ENCODE results near the gene CHEK2. TPM values are rescaled to one million over a fixed set of nuclear protein-coding genes. Genes with fewer than 3 reads are reported as not detected.

Gene CHEK2
- total and polyA plus RNA-seq, 2 experiments from 2014 or later, result 86.0 to 121 TPM

DNA sequence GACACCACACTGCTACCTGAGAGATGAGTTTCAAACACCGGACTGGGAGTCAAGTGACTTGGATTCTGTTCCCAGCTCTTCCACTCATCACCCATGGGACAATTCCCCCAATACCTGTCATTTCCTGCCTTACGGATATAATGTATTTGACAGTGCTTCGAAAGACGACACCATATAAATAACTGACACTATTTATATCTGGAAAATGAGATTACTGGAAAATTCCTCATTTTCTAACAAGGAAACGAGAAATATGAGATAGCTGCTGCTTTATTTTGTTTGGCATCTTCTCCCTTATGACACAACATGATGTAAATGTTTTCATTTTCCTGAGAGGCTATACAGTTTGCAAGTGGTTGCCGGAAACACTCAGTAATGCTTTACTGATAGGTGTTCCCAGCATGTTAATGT lies 8.9 kb upstream of the CHEK2 start:
- H4K20me1 ChIP-seq (replicated peaks; ENCODE audit: insufficient read depth), result no peaks in the 10 kb centered on the region
- Mint-ChIP-seq H3K27ac (no peak overlapping the region), H3K36me3 (ENCODE audit: low read depth) (peaks cover 77% of the 10 kb centered on the region), H3K27me3 (ENCODE audit: insufficient read depth, low read depth, poor library complexity) (no peaks in the 10 kb centered on the region), H3K9me3 (no peaks in the 10 kb centered on the region; the same call in 2 of the 3 replicates), H3K4me1 (no peaks in the 10 kb centered on the region), H3K4me3 (no peak overlapping the region)
- no peaks in the 10 kb centered on the region; the same call in 1 of the 2 replicates for H3F3A ChIP-seq (replicated peaks; ENCODE audit: low read depth)
- no peaks in the 10 kb centered on the region for H3K27me3 ChIP-seq (ENCODE audit: insufficient read depth)
- no peak overlapping the region for H2AFZ ChIP-seq
- no peak overlapping the region for H3K27ac ChIP-seq (ENCODE audit: low read depth)
- no peaks in the 10 kb centered on the region for H3K9me2 ChIP-seq (ENCODE audit: insufficient read depth)
- H3K4me2 ChIP-seq, result no peak overlapping the region
- no peak for TF ChIP-seq EZH2phosphoT487 (IDR thresholded peaks at IDR 0.05; ENCODE audit: unreplicated experiment)
- TF ChIP-seq, protein P1, sequence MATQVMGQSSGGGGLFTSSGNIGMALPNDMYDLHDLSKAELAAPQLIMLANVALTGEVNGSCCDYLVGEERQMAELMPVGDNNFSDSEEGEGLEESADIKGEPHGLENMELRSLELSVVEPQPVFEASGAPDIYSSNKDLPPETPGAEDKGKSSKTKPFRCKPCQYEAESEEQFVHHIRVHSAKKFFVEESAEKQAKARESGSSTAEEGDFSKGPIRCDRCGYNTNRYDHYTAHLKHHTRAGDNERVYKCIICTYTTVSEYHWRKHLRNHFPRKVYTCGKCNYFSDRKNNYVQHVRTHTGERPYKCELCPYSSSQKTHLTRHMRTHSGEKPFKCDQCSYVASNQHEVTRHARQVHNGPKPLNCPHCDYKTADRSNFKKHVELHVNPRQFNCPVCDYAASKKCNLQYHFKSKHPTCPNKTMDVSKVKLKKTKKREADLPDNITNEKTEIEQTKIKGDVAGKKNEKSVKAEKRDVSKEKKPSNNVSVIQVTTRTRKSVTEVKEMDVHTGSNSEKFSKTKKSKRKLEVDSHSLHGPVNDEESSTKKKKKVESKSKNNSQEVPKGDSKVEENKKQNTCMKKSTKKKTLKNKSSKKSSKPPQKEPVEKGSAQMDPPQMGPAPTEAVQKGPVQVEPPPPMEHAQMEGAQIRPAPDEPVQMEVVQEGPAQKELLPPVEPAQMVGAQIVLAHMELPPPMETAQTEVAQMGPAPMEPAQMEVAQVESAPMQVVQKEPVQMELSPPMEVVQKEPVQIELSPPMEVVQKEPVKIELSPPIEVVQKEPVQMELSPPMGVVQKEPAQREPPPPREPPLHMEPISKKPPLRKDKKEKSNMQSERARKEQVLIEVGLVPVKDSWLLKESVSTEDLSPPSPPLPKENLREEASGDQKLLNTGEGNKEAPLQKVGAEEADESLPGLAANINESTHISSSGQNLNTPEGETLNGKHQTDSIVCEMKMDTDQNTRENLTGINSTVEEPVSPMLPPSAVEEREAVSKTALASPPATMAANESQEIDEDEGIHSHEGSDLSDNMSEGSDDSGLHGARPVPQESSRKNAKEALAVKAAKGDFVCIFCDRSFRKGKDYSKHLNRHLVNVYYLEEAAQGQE (IDR thresholded peaks at IDR 0.05; ENCODE audit: unreplicated experiment), result no peak
- ATAC-seq, result no peak
- peaks cover 20% of the 10 kb centered on the region for H3K36me3 ChIP-seq (ENCODE audit: insufficient read depth)
- H3K4me1 ChIP-seq (ENCODE audit: insufficient read depth), result no peaks in the 10 kb centered on the region
- no peaks in the 10 kb centered on the region for H3K79me2 ChIP-seq (replicated peaks; ENCODE audit: insufficient read depth)
- no peak overlapping the region for H3K4me3 ChIP-seq
- no peak for DNase-seq (ENCODE audit: low spot score)

DNA sequence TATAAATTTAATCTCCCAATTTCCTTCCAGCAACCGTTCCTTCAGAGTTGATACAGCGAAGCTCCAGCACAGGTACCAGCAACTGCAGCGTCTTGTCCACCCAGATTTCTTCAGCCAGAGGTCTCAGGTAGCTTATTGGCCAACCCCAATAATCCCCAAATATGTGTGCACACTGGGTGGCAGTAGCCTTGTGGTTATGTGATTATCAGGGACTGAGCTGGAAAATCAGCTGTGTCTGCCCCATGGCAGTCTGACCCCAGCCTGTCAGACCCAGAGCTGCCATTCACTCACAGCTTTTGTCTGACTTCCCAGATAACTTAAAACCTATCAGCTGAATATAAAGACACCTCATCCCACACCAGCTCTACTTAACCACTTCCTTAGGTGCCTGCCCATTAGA lies 2.2 kb upstream of the CHEK2 start:
- no peak overlapping the region for H2AFZ ChIP-seq
- no peaks in the 10 kb centered on the region for H3K27me3 ChIP-seq (ENCODE audit: insufficient read depth)
- H4K20me1 ChIP-seq (replicated peaks; ENCODE audit: insufficient read depth), result no peaks in the 10 kb centered on the region; the same call in 1 of the 2 replicates
- no peak for DNase-seq (ENCODE audit: low spot score)
- TF ChIP-seq, protein P2, sequence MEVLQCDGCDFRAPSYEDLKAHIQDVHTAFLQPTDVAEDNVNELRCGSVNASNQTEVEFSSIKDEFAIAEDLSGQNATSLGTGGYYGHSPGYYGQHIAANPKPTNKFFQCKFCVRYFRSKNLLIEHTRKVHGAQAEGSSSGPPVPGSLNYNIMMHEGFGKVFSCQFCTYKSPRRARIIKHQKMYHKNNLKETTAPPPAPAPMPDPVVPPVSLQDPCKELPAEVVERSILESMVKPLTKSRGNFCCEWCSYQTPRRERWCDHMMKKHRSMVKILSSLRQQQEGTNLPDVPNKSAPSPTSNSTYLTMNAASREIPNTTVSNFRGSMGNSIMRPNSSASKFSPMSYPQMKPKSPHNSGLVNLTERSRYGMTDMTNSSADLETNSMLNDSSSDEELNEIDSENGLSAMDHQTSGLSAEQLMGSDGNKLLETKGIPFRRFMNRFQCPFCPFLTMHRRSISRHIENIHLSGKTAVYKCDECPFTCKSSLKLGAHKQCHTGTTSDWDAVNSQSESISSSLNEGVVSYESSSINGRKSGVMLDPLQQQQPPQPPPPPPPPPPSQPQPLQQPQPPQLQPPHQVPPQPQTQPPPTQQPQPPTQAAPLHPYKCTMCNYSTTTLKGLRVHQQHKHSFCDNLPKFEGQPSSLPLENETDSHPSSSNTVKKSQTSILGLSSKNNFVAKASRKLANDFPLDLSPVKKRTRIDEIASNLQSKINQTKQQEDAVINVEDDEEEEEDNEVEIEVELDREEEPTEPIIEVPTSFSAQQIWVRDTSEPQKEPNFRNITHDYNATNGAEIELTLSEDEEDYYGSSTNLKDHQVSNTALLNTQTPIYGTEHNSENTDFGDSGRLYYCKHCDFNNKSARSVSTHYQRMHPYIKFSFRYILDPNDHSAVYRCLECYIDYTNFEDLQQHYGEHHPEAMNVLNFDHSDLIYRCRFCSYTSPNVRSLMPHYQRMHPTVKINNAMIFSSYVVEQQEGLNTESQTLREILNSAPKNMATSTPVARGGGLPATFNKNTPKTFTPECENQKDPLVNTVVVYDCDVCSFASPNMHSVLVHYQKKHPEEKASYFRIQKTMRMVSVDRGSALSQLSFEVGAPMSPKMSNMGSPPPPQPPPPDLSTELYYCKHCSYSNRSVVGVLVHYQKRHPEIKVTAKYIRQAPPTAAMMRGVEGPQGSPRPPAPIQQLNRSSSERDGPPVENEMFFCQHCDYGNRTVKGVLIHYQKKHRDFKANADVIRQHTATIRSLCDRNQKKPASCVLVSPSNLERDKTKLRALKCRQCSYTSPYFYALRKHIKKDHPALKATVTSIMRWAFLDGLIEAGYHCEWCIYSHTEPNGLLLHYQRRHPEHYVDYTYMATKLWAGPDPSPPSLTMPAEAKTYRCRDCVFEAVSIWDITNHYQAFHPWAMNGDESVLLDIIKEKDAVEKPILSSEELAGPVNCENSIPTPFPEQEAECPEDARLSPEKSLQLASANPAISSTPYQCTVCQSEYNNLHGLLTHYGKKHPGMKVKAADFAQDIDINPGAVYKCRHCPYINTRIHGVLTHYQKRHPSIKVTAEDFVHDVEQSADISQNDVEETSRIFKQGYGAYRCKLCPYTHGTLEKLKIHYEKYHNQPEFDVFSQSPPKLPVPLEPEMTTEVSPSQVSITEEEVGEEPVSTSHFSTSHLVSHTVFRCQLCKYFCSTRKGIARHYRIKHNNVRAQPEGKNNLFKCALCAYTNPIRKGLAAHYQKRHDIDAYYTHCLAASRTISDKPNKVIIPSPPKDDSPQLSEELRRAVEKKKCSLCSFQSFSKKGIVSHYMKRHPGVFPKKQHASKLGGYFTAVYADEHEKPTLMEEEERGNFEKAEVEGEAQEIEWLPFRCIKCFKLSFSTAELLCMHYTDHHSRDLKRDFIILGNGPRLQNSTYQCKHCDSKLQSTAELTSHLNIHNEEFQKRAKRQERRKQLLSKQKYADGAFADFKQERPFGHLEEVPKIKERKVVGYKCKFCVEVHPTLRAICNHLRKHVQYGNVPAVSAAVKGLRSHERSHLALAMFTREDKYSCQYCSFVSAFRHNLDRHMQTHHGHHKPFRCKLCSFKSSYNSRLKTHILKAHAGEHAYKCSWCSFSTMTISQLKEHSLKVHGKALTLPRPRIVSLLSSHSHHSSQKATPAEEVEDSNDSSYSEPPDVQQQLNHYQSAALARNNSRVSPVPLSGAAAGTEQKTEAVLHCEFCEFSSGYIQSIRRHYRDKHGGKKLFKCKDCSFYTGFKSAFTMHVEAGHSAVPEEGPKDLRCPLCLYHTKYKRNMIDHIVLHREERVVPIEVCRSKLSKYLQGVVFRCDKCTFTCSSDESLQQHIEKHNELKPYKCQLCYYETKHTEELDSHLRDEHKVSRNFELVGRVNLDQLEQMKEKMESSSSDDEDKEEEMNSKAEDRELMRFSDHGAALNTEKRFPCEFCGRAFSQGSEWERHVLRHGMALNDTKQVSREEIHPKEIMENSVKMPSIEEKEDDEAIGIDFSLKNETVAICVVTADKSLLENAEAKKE (CRISPR knock-in tag; IDR thresholded peaks at IDR 0.05), result no peak
- TF ChIP-seq, protein P1 (IDR thresholded peaks at IDR 0.05; ENCODE audit: unreplicated experiment), result no peak
- TF ChIP-seq ZNF331 (CRISPR knock-in tag; IDR thresholded peaks at IDR 0.05; ENCODE audit: low read depth) (no peak), POLR2AphosphoS5 (IDR thresholded peaks at IDR 0.05; ENCODE audit: low read depth) (no peak)
- TF ChIP-seq, protein P3, sequence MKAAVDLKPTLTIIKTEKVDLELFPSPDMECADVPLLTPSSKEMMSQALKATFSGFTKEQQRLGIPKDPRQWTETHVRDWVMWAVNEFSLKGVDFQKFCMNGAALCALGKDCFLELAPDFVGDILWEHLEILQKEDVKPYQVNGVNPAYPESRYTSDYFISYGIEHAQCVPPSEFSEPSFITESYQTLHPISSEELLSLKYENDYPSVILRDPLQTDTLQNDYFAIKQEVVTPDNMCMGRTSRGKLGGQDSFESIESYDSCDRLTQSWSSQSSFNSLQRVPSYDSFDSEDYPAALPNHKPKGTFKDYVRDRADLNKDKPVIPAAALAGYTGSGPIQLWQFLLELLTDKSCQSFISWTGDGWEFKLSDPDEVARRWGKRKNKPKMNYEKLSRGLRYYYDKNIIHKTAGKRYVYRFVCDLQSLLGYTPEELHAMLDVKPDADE (IDR thresholded peaks at IDR 0.05), result no peak
- Mint-ChIP-seq H3K27me3 (ENCODE audit: insufficient read depth, low read depth, poor library complexity) (peaks cover 7% of the 10 kb centered on the region), H3K36me3 (ENCODE audit: low read depth) (peaks cover 53% of the 10 kb centered on the region), H3K9me3 (no peaks in the 10 kb centered on the region; the same call in 2 of the 3 replicates), H3K27ac (no peak overlapping the region), H3K4me1 (peaks cover 19% of the 10 kb centered on the region), H3K4me3 (peak overlapping the region; percentile 17; the same call in 2 of the 3 replicates)
- H3K4me1 ChIP-seq (ENCODE audit: insufficient read depth), result peaks cover 8% of the 10 kb centered on the region
- no peak overlapping the region for H3K4me2 ChIP-seq
- peak overlapping the region; percentile 17; the same call in 1 of the 2 replicates for H3K27ac ChIP-seq (ENCODE audit: low read depth)
- H3K9me2 ChIP-seq (ENCODE audit: insufficient read depth), result no peaks in the 10 kb centered on the region
- H3K4me3 ChIP-seq, result no peak overlapping the region
- peaks cover 37% of the 10 kb centered on the region for H3K79me2 ChIP-seq (replicated peaks; ENCODE audit: insufficient read depth)
- no peaks in the 10 kb centered on the region; the same call in 1 of the 2 replicates for H3F3A ChIP-seq (replicated peaks; ENCODE audit: low read depth)
- H3K36me3 ChIP-seq (ENCODE audit: insufficient read depth), result peaks cover 20% of the 10 kb centered on the region
- ATAC-seq, result no peak
